K562 (cell line): ENCODE results near the gene NAT9. TPM values are rescaled to one million over a fixed set of nuclear protein-coding genes. Genes with fewer than 3 reads are reported as not detected.

ENCODE experiments used
- ARID1B ChIP-seq: fragments of 450-650 bp; IDR thresholded peaks from 2 replicates; pipeline ENCODE4 v1.6.1; 2016; ENCODE audit warnings: antibody characterized with exemption, mild to moderate bottlenecking, inconsistent platforms
- BCOR ChIP-seq: fragments of 450-650 bp; IDR thresholded peaks from 2 replicates; pipeline ENCODE4 v1.6.1; 2016
- CREBBP ChIP-seq: IDR thresholded peaks from one replicate; pipeline ENCODE4 v1.6.1; 2012; ENCODE audit warnings: low read depth, mild to moderate bottlenecking, control low read depth, inconsistent platforms, low read length
- E2F6 ChIP-seq, 2 experiments: IDR thresholded peaks; 2 replicates each; pipeline ENCODE4 v1.6.1; 2011; ENCODE audit warnings: borderline replicate concordance in 1 of 2, control low read depth in 1 of 2, low read depth in 1 of 2, low read length in 1 of 2, mild to moderate bottlenecking in 1 of 2, mixed read lengths in 1 of 2, moderate library complexity in 1 of 2; ENCODE audit not compliant: insufficient read depth in 1 of 2, insufficient read length in 1 of 2, poor library complexity in 1 of 2, severe bottlenecking in 1 of 2; ENCODE audit errors: extremely low read depth in 1 of 2
- ELF1 ChIP-seq: fragments of 200-800 bp; sonication (Bioruptor generic); IDR thresholded peaks from 2 replicates; pipeline ENCODE4 v1.6.1; 2016; ENCODE audit warnings: missing genetic modification characterization, missing compliant biosample characterization
- EP300 ChIP-seq: IDR thresholded peaks from 2 replicates; pipeline ENCODE4 v1.6.1; 2012; ENCODE audit warnings: low read length, improper control_type of control experiment
- HNRNPLL ChIP-seq: fragments of 200-400 bp; formaldehyde crosslinking; IDR thresholded peaks from 2 replicates; pipeline ENCODE4 v1.6.1; 2017; ENCODE audit warnings: low read length, low read depth, mild to moderate bottlenecking; ENCODE audit not compliant: poor library complexity, severe bottlenecking
- HOMEZ ChIP-seq: fragments of 250-450 bp; sonication (Bioruptor Pico); IDR thresholded peaks from 2 replicates; pipeline ENCODE4 v1.4.0; 2020; ENCODE audit warnings: mild to moderate bottlenecking, moderate library complexity
- JUN ChIP-seq, 2 experiments: sonication (generic) in 1 of 2; formaldehyde crosslinking in 1 of 2; IDR thresholded peaks; 2 replicates each; pipeline versions ENCODE4 v1.6.1 to v1.8.0; 2012 to 2022; ENCODE audit warnings: borderline replicate concordance in 2 of 2, mild to moderate bottlenecking in 2 of 2, improper control_type of control experiment in 1 of 2, low read depth in 1 of 2, low read length in 1 of 2, missing genetic modification reagents in 1 of 2
- KDM1A ChIP-seq, 2 experiments: fragments of 450-650 bp; IDR thresholded peaks; 2 replicates each; pipeline ENCODE4 v1.6.1; 2016; ENCODE audit warnings: mild to moderate bottlenecking in 2 of 2
- MNT ChIP-seq, 2 experiments: fragments of 450-650 bp; conservative IDR thresholded peaks; 2 replicates each; pipeline ENCODE4 v1.6.1; 2017; ENCODE audit warnings: mild to moderate bottlenecking in 2 of 2, moderate library complexity in 2 of 2
- MYNN ChIP-seq, 2 experiments: sonication (generic); formaldehyde crosslinking in 1 of 2; IDR thresholded peaks; 2 replicates each; pipeline versions ENCODE4 v1.5.0 to v1.6.1; 2016 to 2020; ENCODE audit warnings: antibody characterized with exemption in 1 of 2, missing genetic modification reagents in 1 of 2
- PHF20 ChIP-seq: fragments of 450-650 bp; IDR thresholded peaks from 2 replicates; pipeline ENCODE4 v1.6.1; 2018; ENCODE audit not compliant: partially characterized antibody
- PHF21A ChIP-seq: fragments of 450-650 bp; IDR thresholded peaks from 2 replicates; pipeline ENCODE4 v1.6.1; 2017; ENCODE audit warnings: low read depth, borderline replicate concordance
- SMAD2 ChIP-seq: fragments of 150-350 bp; IDR thresholded peaks from 2 replicates; pipeline ENCODE4 v1.6.1; 2014; ENCODE audit warnings: low read depth, mild to moderate bottlenecking, low read length
- SMAD4 ChIP-seq: fragments of 250-450 bp; sonication (Bioruptor Pico); conservative IDR thresholded peaks from 2 replicates; pipeline ENCODE4 v1.8.0; 2021; ENCODE audit warnings: inconsistent platforms, mild to moderate bottlenecking, moderate library complexity
- SMARCC2 ChIP-seq: fragments of 450-650 bp; IDR thresholded peaks from 2 replicates; pipeline ENCODE4 v1.6.1; 2017; ENCODE audit warnings: antibody characterized with exemption, moderate library complexity, mild to moderate bottlenecking, low read depth
- SRF ChIP-seq, 2 experiments: fragments of 250-450, 450-650 bp in 1 of 2; sonication (Bioruptor Pico) in 1 of 2; sonication (generic) in 1 of 2; formaldehyde crosslinking; IDR thresholded peaks; 2 replicates each; pipeline versions ENCODE4 v1.5.0 to v1.5.1; 2020 to 2022; ENCODE audit warnings: mild to moderate bottlenecking in 1 of 2, missing genetic modification reagents in 1 of 2
- YY1 ChIP-seq, 3 experiments: IDR thresholded peaks; 2 replicates each; pipeline ENCODE4 v1.6.1; 2011; ENCODE audit warnings: low read length in 2 of 3, mild to moderate bottlenecking in 2 of 3, moderate library complexity in 2 of 3, borderline replicate concordance in 1 of 3, control low read depth in 1 of 3, low read depth in 1 of 3; ENCODE audit not compliant: insufficient read depth in 3 of 3, insufficient replicate concordance in 2 of 3, control insufficient read depth in 1 of 3, insufficient read length in 1 of 3; ENCODE audit errors: extremely low read depth in 1 of 3
- ZBTB7A ChIP-seq: IDR thresholded peaks from 2 replicates; pipeline ENCODE4 v1.6.1; 2011; ENCODE audit warnings: low read depth, mild to moderate bottlenecking, low read length, moderate library complexity, borderline replicate concordance; ENCODE audit not compliant: control insufficient read depth
- ZBTB9 ChIP-seq: fragments of 450-650 bp; formaldehyde crosslinking; IDR thresholded peaks from 2 replicates; pipeline ENCODE4 v1.4.0; 2020; ENCODE audit warnings: mild to moderate bottlenecking, moderate library complexity
- polyA plus RNA-seq, 8 experiments: library from polyadenylated mRNA; depleted of rRNA in 4 of 8; stranded (reverse) in 5 of 8; unstranded in 3 of 8; fragments of >200 nt; fragmentation: Nextera tagmentation in 2 of 8; fragmentation: Illumina TruSeq in 1 of 8; extraction: Ambion mirVana in 2 of 8; extraction: Trizol in 1 of 8; gene quantifications; 2 replicates each; pipeline versions ENCODE4 v1.2.1 to v1.2.3, GENCODE V29; 2011 to 2014; ENCODE audit warnings: inconsistent platforms in 1 of 8, missing spikeins in 1 of 8
- total RNA-seq, 7 experiments: library from RNA; depleted of rRNA in 6 of 7; stranded (reverse); fragments of >200 nt in 6 of 7; fragmentation: Illumina TruSeq in 2 of 7; extraction: Trizol in 2 of 7; gene quantifications; 2 replicates each; pipeline versions ENCODE4 v1.2.1 to v1.2.3, GENCODE V29; 2011 to 2021; ENCODE audit warnings: low replicate concordance in 1 of 7

NAT9 gene
- total and polyA plus RNA-seq, 9 of the 15 experiments (the other 6 are each of a cell fraction or from before 2014, with no cell fraction given): 4.2 to 63.6 (median 40.8) TPM

GRCh38 chr17:74746922-74747321 lies 29.2 kb downstream of the NAT9 start (continued):
- no peak for TF ChIP-seq HOMEZ
- TF ChIP-seq ZBTB7A: peak; percentile 40; the same call in 1 of the 2 replicates
- TF ChIP-seq JUN (IDR thresholded peaks at IDR 0.05; ENCODE audit: borderline replicate concordance, low read depth, low read length): 0 out of 2 replicates have a peak, but pooled peaks have one; percentile 15
- no peak for TF ChIP-seq JUN (CRISPR knock-in tag; IDR thresholded peaks at IDR 0.05; ENCODE audit: borderline replicate concordance)
- TF ChIP-seq MYNN (IDR thresholded peaks at IDR 0.05): 0 out of 2 replicates have a peak, but pooled peaks have one; percentile 35
- TF ChIP-seq MYNN (CRISPR knock-in tag; IDR thresholded peaks at IDR 0.05): no peak
- TF ChIP-seq HNRNPLL: peak; percentile 32
- no peak for TF ChIP-seq ELF1 (tag)
- peak in 1 of 2 experiments; percentile 42; a peak in 2 of 4 replicates for TF ChIP-seq MNT (conservative IDR thresholded peaks at IDR 0.05)
- TF ChIP-seq EP300: peak; percentile 25; the same call in 1 of the 2 replicates
- no peak for TF ChIP-seq SMAD2
- TF ChIP-seq ARID1B: peak; percentile 67
- TF ChIP-seq SMARCC2: no peak
- TF ChIP-seq SRF (CRISPR knock-in tag; IDR thresholded peaks at IDR 0.05): peak in 1 of 2 experiments; percentile 75; a peak in 1 of 4 replicates
- no peak for TF ChIP-seq CREBBP
- TF ChIP-seq ZBTB9 (CRISPR knock-in tag): peak; percentile 77; the same call in 1 of the 2 replicates
- TF ChIP-seq PHF21A: peak; percentile 11; the same call in 1 of the 2 replicates
- peak in 1 of 3 experiments; percentile 40 for TF ChIP-seq YY1 (IDR thresholded peaks at IDR 0.05; ENCODE audit: borderline replicate concordance in 1 of 3, control insufficient read depth in 1 of 3, extremely low read depth in 1 of 3, insufficient read depth in 3 of 3, insufficient read length in 1 of 3, insufficient replicate concordance in 2 of 3, low read depth in 1 of 3, low read length in 2 of 3)
- TF ChIP-seq SMAD4: peak; percentile 40
- TF ChIP-seq E2F6 (IDR thresholded peaks at IDR 0.05; ENCODE audit: borderline replicate concordance in 1 of 2, extremely low read depth in 1 of 2, insufficient read depth in 1 of 2, insufficient read length in 1 of 2, low read depth in 1 of 2, low read length in 1 of 2, poor library complexity in 1 of 2, severe bottlenecking in 1 of 2): no peak
- peak; percentile 41 for TF ChIP-seq PHF20
- peak; percentile 63 to 67; a peak in 3 of 4 replicates for TF ChIP-seq KDM1A (IDR thresholded peaks at IDR 0.05)
- TF ChIP-seq BCOR: 0 out of 2 replicates have a peak, but pooled peaks have one; percentile 8
